ENCODE data around the gene OR6S1. TPM values are rescaled to one million over a fixed set of nuclear protein-coding genes. Genes with fewer than 3 reads are reported as not detected.

OR6S1 gene
- total and polyA plus RNA-seq, 10 of the 15 experiments (the other 5 are each of a cell fraction or from before 2014, with no cell fraction given), result 0.22 to 0.67 (median 0.43) TPM; not detected in 4

GRCh38 chr14:20680363-20680762 lies 38.9 kb upstream of the OR6S1 start (continued):
- TF ChIP-seq ZNF592 (IDR thresholded peaks at IDR 0.05) (no peak), JUNB (IDR thresholded peaks at IDR 0.05) (no peak), SMAD1 (IDR thresholded peaks at IDR 0.05; ENCODE audit: low read depth, partially characterized antibody) (no peak), CHD1 (IDR thresholded peaks at IDR 0.05; ENCODE audit: low read depth, low read length) (no peak), MXI1 (IDR thresholded peaks at IDR 0.05; ENCODE audit: low read depth, low read length) (no peak), MYC (IDR thresholded peaks at IDR 0.05; ENCODE audit: insufficient read depth, insufficient read length, insufficient replicate concordance, low read length, severe bottlenecking) (no peak), STAT1 (conservative IDR thresholded peaks at IDR 0.05) (no peak), MTA3 (IDR thresholded peaks at IDR 0.05; ENCODE audit: borderline replicate concordance, low read length) (no peak)

Measured in GM12878 (cell line).